PFSK-1 (cell line): ENCODE results near the gene FAM98B.

Experiments used
- FOXP2 ChIP-seq: optimal IDR thresholded peaks from 2 replicates; pipeline ENCODE3; 2011; ENCODE audit warnings: borderline replicate concordance, control low read depth, inconsistent platforms; ENCODE audit not compliant: insufficient read depth; ENCODE audit errors: extremely low read length, extremely low read depth
- POLR2AphosphoS5 ChIP-seq: IDR thresholded peaks from 2 replicates; pipeline ENCODE4 v1.6.1; 2012; ENCODE audit warnings: low read depth, mild to moderate bottlenecking, control low read depth, low read length, moderate library complexity
- REST ChIP-seq, 2 experiments: IDR thresholded peaks; 2 replicates each; pipeline versions ENCODE4 v1.6.1 to v1.8.0; 2011 to 2012; ENCODE audit warnings: low read depth in 2 of 2, low read length in 2 of 2, control low read depth in 1 of 2, inconsistent platforms in 1 of 2, mild to moderate bottlenecking in 1 of 2, moderate library complexity in 1 of 2; ENCODE audit not compliant: insufficient read depth in 1 of 2
- SIN3A ChIP-seq: IDR thresholded peaks from 2 replicates; pipeline ENCODE4 v1.6.1; 2012; ENCODE audit warnings: mild to moderate bottlenecking, low read length, moderate library complexity, borderline replicate concordance; ENCODE audit not compliant: insufficient read depth
- TAF1 ChIP-seq: IDR thresholded peaks from 2 replicates; pipeline ENCODE4 v1.6.1; 2012; ENCODE audit warnings: low read length, control low read depth, borderline replicate concordance; ENCODE audit not compliant: insufficient read depth

FAM98B gene

GRCh38 chr15:38412466-38412865 lies 41.5 kb upstream of the FAM98B start:
- TF ChIP-seq TAF1 (no peak), REST (IDR thresholded peaks at IDR 0.05; ENCODE audit: insufficient read depth in 1 of 2, low read depth in 2 of 2, low read length in 2 of 2) (no peak), FOXP2 (no peak), SIN3A (no peak), POLR2AphosphoS5 (no peak)

- TF ChIP-seq SIN3A: no peak
- TF ChIP-seq POLR2AphosphoS5: no peak
- no peak for TF ChIP-seq REST (IDR thresholded peaks at IDR 0.05; ENCODE audit: insufficient read depth in 1 of 2, low read depth in 2 of 2, low read length in 2 of 2)
- TF ChIP-seq FOXP2: no peak
- no peak for TF ChIP-seq TAF1
These were observed 39.6 kb upstream of the FAM98B start for GRCh38 chr15:38414357-38414756.

GRCh38 chr15:38421069-38421690 lies 32.7 kb upstream of the FAM98B start:
- no peak for TF ChIP-seq POLR2AphosphoS5
- TF ChIP-seq REST (IDR thresholded peaks at IDR 0.05; ENCODE audit: insufficient read depth in 1 of 2, low read depth in 2 of 2, low read length in 2 of 2): peak in 1 of 2 experiments; percentile 75; a peak in 2 of 4 replicates

- TF ChIP-seq REST (IDR thresholded peaks at IDR 0.05; ENCODE audit: insufficient read depth in 1 of 2, low read depth in 2 of 2, low read length in 2 of 2): no peak
- TF ChIP-seq TAF1: no peak
- no peak for TF ChIP-seq SIN3A
- TF ChIP-seq POLR2AphosphoS5: no peak
- no peak for TF ChIP-seq FOXP2
These were observed 29.8 kb upstream of the FAM98B start for GRCh38 chr15:38424101-38424552.

- TF ChIP-seq TAF1 (no peak), FOXP2 (no peak), REST (IDR thresholded peaks at IDR 0.05; ENCODE audit: insufficient read depth in 1 of 2, low read depth in 2 of 2, low read length in 2 of 2) (no peak), POLR2AphosphoS5 (no peak), SIN3A (no peak)
These were observed 28.7 kb upstream of the FAM98B start for GRCh38 chr15:38425269-38425668.
